HepG2 (cell line): ENCODE data around the gene COL8A1. TPM values are rescaled to one million over a fixed set of nuclear protein-coding genes. Genes with fewer than 3 reads are reported as not detected.

Experiments
- ATAC-seq: fragments of 200-7000 bp; cut with Tn5 transposase; 3 replicates; pipeline ENCODE4 v1.9.1; 2020; ENCODE audit warnings: mild to moderate bottlenecking, moderate library complexity
- BruUV-seq: library from RNA; stranded (reverse); fragments of 400-500 nt; replicated peaks from 2 replicates; lab custom pipeline; 2021; lab: Mats Ljungman, UMichigan
- CTCF ChIA-PET: fragments of 300-600 bp; formaldehyde crosslinking; extraction: SDS; loops from one replicate; lab custom pipeline; 2021; ENCODE audit warnings: low total read pairs, inconsistent platforms, low intra/inter-chr PET ratio; lab: Yijun Ruan, JAX
- POLR2A ChIA-PET: fragments of 350-600 bp; sonication (Branson Sonifier 250); formaldehyde crosslinking; loops from one replicate; lab custom pipeline; 2020; ENCODE audit warnings: antibody characterized with exemption, inconsistent platforms; lab: Yijun Ruan, JAX
- DNase-seq: peaks from one replicate; pipeline ENCODE4 v3.0.0-alpha.2; 2015; ENCODE audit warnings: low spot score
- FAIRE-seq: peaks from 3 replicates; lab custom pipeline; 2011; peaks lifted over from hg19 to GRCh38; lab: Jason Lieb, UNC
- H2AFZ ChIP-seq: one replicate; pipeline ENCODE4 v1.6.1; 2011; ENCODE audit warnings: low read length, inconsistent platforms
- H3K27ac ChIP-seq: fragments of 300-600 bp; 3 replicates; pipeline ENCODE4 v1.8.0; 2011; ENCODE audit warnings: mixed run types, mild to moderate bottlenecking, mixed read lengths, low read length, inconsistent platforms; ENCODE audit not compliant: insufficient read depth; ENCODE audit errors: extremely low read length
- H3K27me3 ChIP-seq, 2 experiments: fragments of 200-600 bp in 1 of 2; 2 replicates in 1 of 2; 3 replicates in 1 of 2; pipeline versions ENCODE4 v1.6.0 to v1.8.0; 2011; ENCODE audit warnings: low read length in 2 of 2, mild to moderate bottlenecking in 2 of 2, moderate library complexity in 2 of 2, inconsistent platforms in 1 of 2; ENCODE audit not compliant: insufficient read depth in 2 of 2, control insufficient read depth in 1 of 2
- H3K36me3 ChIP-seq, 2 experiments: fragments of 200-600 bp in 1 of 2; replicated peaks in 1 of 2; 2 replicates in 1 of 2; 3 replicates in 1 of 2; pipeline versions ENCODE4 v1.5.1 to v1.8.0; 2011; ENCODE audit warnings: low read length in 2 of 2, inconsistent platforms in 1 of 2; ENCODE audit not compliant: insufficient read depth in 2 of 2, control insufficient read depth in 1 of 2
- H3K4me1 ChIP-seq: 2 replicates; pipeline ENCODE4 v1.5.1; 2012; ENCODE audit warnings: low read length, inconsistent platforms; ENCODE audit not compliant: insufficient read depth
- H3K4me2 ChIP-seq: 2 replicates; pipeline ENCODE4 v1.6.0; 2011; ENCODE audit warnings: low read depth, low read length, inconsistent platforms
- H3K4me3 ChIP-seq, 3 experiments: fragments of 200-600 bp in 1 of 3; sonication (generic), shearing (Covaris generic) in 1 of 3; replicated peaks in 1 of 3; 2 replicates each; pipeline ENCODE4 v1.5.1; 2011 to 2016; ENCODE audit warnings: low read length in 3 of 3, inconsistent platforms in 2 of 3, low read depth in 2 of 3, mild to moderate bottlenecking in 2 of 3, control low read depth in 1 of 3, mixed read lengths in 1 of 3; ENCODE audit not compliant: insufficient read depth in 1 of 3
- H3K79me2 ChIP-seq: one replicate; pipeline ENCODE4 v1.6.1; 2011; ENCODE audit warnings: low read length, inconsistent platforms; ENCODE audit not compliant: insufficient read depth
- H3K9ac ChIP-seq: 2 replicates; pipeline ENCODE4 v1.6.0; 2011; ENCODE audit warnings: mild to moderate bottlenecking, low read depth, low read length, inconsistent platforms; ENCODE audit not compliant: insufficient read depth
- H3K9me3 ChIP-seq: 2 replicates; pipeline ENCODE4 v1.5.1; 2012; ENCODE audit warnings: mild to moderate bottlenecking, low read length
- H4K20me1 ChIP-seq: 2 replicates; pipeline ENCODE4 v1.6.0; 2011; ENCODE audit warnings: inconsistent platforms, mild to moderate bottlenecking, low read length, moderate library complexity; ENCODE audit not compliant: insufficient read depth
- ATF7 ChIP-seq, 2 experiments: fragments of 450-650 bp in 1 of 2; sonication (generic) in 1 of 2; formaldehyde crosslinking in 1 of 2; IDR thresholded peaks; 2 replicates each; pipeline versions ENCODE4 v1.4.0 to v1.6.1; 2016 to 2020; ENCODE audit warnings: antibody characterized with exemption in 1 of 2, mild to moderate bottlenecking in 1 of 2, missing genetic modification reagents in 1 of 2
- FLYWCH1 ChIP-seq: sonication (generic); formaldehyde crosslinking; IDR thresholded peaks from 2 replicates; pipeline ENCODE4 v1.8.1; 2023; ENCODE audit warnings: mild to moderate bottlenecking, missing genetic modification reagents
- MAZ ChIP-seq, 2 experiments: sonication (generic) in 1 of 2; formaldehyde crosslinking in 1 of 2; IDR thresholded peaks; 2 replicates each; pipeline versions ENCODE4 v1.5.0 to v1.6.1; 2012 to 2020; ENCODE audit warnings: low read depth in 2 of 2, mild to moderate bottlenecking in 2 of 2, borderline replicate concordance in 1 of 2, improper control_type of control experiment in 1 of 2, low read length in 1 of 2, missing genetic modification reagents in 1 of 2, moderate library complexity in 1 of 2
- RFX1 ChIP-seq: fragments of 450-650 bp; IDR thresholded peaks from 2 replicates; pipeline ENCODE4 v1.6.1; 2017
- SRY ChIP-seq: sonication (generic); formaldehyde crosslinking; IDR thresholded peaks from 2 replicates; pipeline ENCODE4 v1.8.0; 2022; ENCODE audit warnings: mild to moderate bottlenecking, missing genetic modification reagents
- SYNCRIP ChIP-seq: fragments of 200-400 bp; formaldehyde crosslinking; IDR thresholded peaks from 2 replicates; pipeline ENCODE4 v1.6.1; 2018; ENCODE audit warnings: mild to moderate bottlenecking, low read depth, low read length; ENCODE audit not compliant: insufficient read depth
- TBX2 ChIP-seq: sonication (generic); formaldehyde crosslinking; IDR thresholded peaks from 2 replicates; pipeline ENCODE4 v1.5.0; 2020; ENCODE audit warnings: missing genetic modification reagents, mild to moderate bottlenecking, borderline replicate concordance
- TEAD3 ChIP-seq: optimal IDR thresholded peaks from 2 replicates; pipeline ENCODE3; 2016; ENCODE audit warnings: borderline replicate concordance
- ZC3H13 ChIP-seq: sonication (generic); formaldehyde crosslinking; IDR thresholded peaks from 2 replicates; pipeline ENCODE4 v1.8.1; 2023; ENCODE audit warnings: mild to moderate bottlenecking, missing genetic modification reagents, moderate library complexity
- ZNF292 ChIP-seq: sonication (generic); formaldehyde crosslinking; IDR thresholded peaks from 2 replicates; pipeline ENCODE4 v1.8.1; 2022; ENCODE audit warnings: mild to moderate bottlenecking, low read depth, missing genetic modification reagents, borderline replicate concordance
- ZNF7 ChIP-seq: IDR thresholded peaks from 2 replicates; pipeline ENCODE4 v1.6.1; 2016; ENCODE audit warnings: missing biosample characterization, missing genetic modification reagents
- ZNF891 ChIP-seq: sonication (generic); formaldehyde crosslinking; IDR thresholded peaks from 2 replicates; pipeline ENCODE4 v1.5.0; 2020; ENCODE audit warnings: mild to moderate bottlenecking, missing genetic modification reagents
- ZSCAN12 ChIP-seq: sonication (generic); formaldehyde crosslinking; IDR thresholded peaks from 2 replicates; pipeline ENCODE4 v1.9.0; 2021; ENCODE audit warnings: mild to moderate bottlenecking, missing genetic modification reagents
- WGBS: methylation state at CpG from one replicate; pipeline ENCODE4 v1.1.6; 2017; ENCODE audit warnings: low lambda C conversion rate; 5-methylcytosine and 5-hydroxymethylcytosine counted together
- in situ Hi-C: cut with HindIII; loops from 2 replicates; pipeline ENCODE4 v1.10.0; 2017; ENCODE audit warnings: low pct_unique_long_range_greater_than_20kb; ENCODE audit not compliant: extremely low pct_ligation_motif_present
- intact Hi-C: fragments of 100-400 bp; cut with micrococcal nuclease; formaldehyde crosslinking; loops from one replicate; pipeline ENCODE4 v1.10.0; 2022; ENCODE audit not compliant: unreplicated experiment
- polyA plus RNA-seq, 8 experiments: library from polyadenylated mRNA; depleted of rRNA in 3 of 8; stranded (reverse) in 7 of 8; unstranded in 1 of 8; fragments of >200 nt; fragmentation: Illumina TruSeq in 4 of 8; extraction: Trizol in 4 of 8; gene quantifications; 2 replicates each; pipeline versions ENCODE4 v1.2.1 to v1.2.3, GENCODE V29; 2011 to 2016; ENCODE audit warnings: low read depth in 4 of 8, missing spikeins in 1 of 8, mixed read lengths in 1 of 8; ENCODE audit not compliant: insufficient read depth in 1 of 8
- total RNA-seq, 5 experiments: library from RNA; depleted of rRNA; stranded (reverse); fragments of >200 nt; fragmentation: Illumina TruSeq; extraction: Trizol; gene quantifications; 2 replicates each; pipeline ENCODE4 v1.2.3, GENCODE V29; 2016; ENCODE audit warnings: low read depth in 1 of 5
- TF ChIP-seq, protein P1 (sequence below): IDR thresholded peaks from 2 replicates; pipeline ENCODE4 v1.6.1; 2016; ENCODE audit warnings: control low read depth
- TF ChIP-seq, protein P2 (sequence below): sonication (generic); formaldehyde crosslinking; IDR thresholded peaks from 2 replicates; pipeline ENCODE4 v1.5.0; 2020; ENCODE audit warnings: missing genetic modification reagents
- TF ChIP-seq, protein P3 (sequence below): IDR thresholded peaks from 2 replicates; pipeline ENCODE4 v1.6.1; 2016; ENCODE audit warnings: low read depth, borderline replicate concordance
- TF ChIP-seq, protein P4 (sequence below): sonication (generic); formaldehyde crosslinking; IDR thresholded peaks from 2 replicates; pipeline ENCODE4 v1.4.0; 2020; ENCODE audit warnings: missing genetic modification reagents
- TF ChIP-seq, protein P5 (sequence below): sonication (generic); formaldehyde crosslinking; IDR thresholded peaks from 2 replicates; pipeline ENCODE4 v1.5.1; 2020; ENCODE audit warnings: missing genetic modification reagents, mild to moderate bottlenecking, borderline replicate concordance

The COL8A1 gene
- total and polyA plus RNA-seq, 2 of the 13 experiments (the other 11 are each of a cell fraction or from before 2014, with no cell fraction given): not detected

DNA sequence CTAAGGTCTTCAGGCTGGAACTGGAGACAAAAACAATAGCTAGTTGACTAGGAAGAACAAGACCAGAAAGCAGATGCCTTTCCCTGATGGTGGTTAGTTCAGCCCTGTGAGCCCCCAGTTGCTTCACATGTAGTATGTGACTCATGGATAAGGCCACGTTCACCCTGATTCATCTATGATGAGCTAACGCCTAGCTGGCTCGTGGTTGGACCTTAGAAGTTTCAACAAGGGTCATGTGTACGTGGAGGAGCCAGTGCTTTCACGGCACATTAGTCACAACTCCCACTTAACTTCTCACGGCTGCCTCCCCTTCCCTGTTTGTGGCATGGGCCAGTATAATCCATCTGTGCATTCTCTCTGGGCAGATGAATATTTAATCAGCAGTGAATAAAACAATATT, 20.6 kb downstream of the COL8A1 start (continued):
- TF ChIP-seq, protein P1, sequence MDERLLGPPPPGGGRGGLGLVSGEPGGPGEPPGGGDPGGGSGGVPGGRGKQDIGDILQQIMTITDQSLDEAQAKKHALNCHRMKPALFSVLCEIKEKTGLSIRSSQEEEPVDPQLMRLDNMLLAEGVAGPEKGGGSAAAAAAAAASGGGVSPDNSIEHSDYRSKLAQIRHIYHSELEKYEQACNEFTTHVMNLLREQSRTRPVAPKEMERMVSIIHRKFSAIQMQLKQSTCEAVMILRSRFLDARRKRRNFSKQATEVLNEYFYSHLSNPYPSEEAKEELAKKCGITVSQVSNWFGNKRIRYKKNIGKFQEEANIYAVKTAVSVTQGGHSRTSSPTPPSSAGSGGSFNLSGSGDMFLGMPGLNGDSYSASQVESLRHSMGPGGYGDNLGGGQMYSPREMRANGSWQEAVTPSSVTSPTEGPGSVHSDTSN (CRISPR knock-in tag): no peak

DNA sequence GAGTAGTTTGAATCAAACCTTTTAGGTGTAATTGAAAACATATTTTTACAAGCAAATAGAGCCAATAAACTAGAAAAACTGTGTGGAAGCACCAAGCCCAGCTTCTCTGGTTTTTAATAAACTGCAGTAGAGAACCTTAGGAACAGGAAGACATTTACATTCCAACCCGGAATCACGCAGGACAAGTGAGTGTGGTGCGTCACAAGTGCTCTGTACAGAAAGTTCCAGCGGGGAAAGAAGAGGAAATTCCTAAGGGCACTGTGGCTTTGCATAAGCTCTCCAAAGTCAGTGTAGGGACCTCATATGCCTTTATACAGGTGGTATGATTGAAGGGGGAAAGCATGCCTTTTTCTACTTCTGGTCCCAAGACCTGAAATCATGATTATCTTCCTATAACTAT, 21.6 kb downstream of the COL8A1 start:
- Histone ChIP-seq H3K79me2 (no peaks in the 10 kb centered on the region), H2AFZ (no peak overlapping the region), H3K4me2 (no peak overlapping the region), H3K9ac (no peak overlapping the region), H4K20me1 (no peaks in the 10 kb centered on the region), H3K4me3 (no peak overlapping the region), H3K36me3 (no peaks in the 10 kb centered on the region), H3K27ac (no peak overlapping the region), H3K9me3 (no peaks in the 10 kb centered on the region), H3K27me3 (no peaks in the 10 kb centered on the region), H3K4me1 (no peaks in the 10 kb centered on the region)
- ATAC-seq (no peak), FAIRE-seq (no peak), DNase-seq (no peak)
- intact Hi-C loops: no loop called here
- ChIA-PET POLR2A (no interaction called here), CTCF (no interaction called here)
- in situ Hi-C loops: no loop called here
- 5% methylated on average over 4 of the region's 4 CpGs for WGBS
- BruUV-seq: no TSS peak
- TF ChIP-seq ZSCAN12 (CRISPR knock-in tag) (no peak), ZNF891 (no peak), SRY (CRISPR knock-in tag) (no peak), FLYWCH1 (CRISPR knock-in tag) (no peak), TEAD3 (CRISPR knock-in tag) (no peak), ZNF292 (no peak), ZNF7 (CRISPR knock-in tag) (no peak), ATF7 (IDR thresholded peaks at IDR 0.05) (no peak), ATF7 (CRISPR knock-in tag; IDR thresholded peaks at IDR 0.05) (no peak), MAZ (IDR thresholded peaks at IDR 0.05; ENCODE audit: borderline replicate concordance, low read depth, low read length) (no peak), MAZ (CRISPR knock-in tag; IDR thresholded peaks at IDR 0.05; ENCODE audit: low read depth) (no peak), ZC3H13 (CRISPR knock-in tag) (no peak), TBX2 (CRISPR knock-in tag) (no peak), SYNCRIP (no peak), RFX1 (no peak)
- TF ChIP-seq, protein P2, sequence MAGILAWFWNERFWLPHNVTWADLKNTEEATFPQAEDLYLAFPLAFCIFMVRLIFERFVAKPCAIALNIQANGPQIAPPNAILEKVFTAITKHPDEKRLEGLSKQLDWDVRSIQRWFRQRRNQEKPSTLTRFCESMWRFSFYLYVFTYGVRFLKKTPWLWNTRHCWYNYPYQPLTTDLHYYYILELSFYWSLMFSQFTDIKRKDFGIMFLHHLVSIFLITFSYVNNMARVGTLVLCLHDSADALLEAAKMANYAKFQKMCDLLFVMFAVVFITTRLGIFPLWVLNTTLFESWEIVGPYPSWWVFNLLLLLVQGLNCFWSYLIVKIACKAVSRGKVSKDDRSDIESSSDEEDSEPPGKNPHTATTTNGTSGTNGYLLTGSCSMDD: no peak
- TF ChIP-seq, protein P3, sequence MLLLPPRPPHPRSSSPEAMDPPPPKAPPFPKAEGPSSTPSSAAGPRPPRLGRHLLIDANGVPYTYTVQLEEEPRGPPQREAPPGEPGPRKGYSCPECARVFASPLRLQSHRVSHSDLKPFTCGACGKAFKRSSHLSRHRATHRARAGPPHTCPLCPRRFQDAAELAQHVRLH (CRISPR knock-in tag): no peak
- TF ChIP-seq, protein P4, sequence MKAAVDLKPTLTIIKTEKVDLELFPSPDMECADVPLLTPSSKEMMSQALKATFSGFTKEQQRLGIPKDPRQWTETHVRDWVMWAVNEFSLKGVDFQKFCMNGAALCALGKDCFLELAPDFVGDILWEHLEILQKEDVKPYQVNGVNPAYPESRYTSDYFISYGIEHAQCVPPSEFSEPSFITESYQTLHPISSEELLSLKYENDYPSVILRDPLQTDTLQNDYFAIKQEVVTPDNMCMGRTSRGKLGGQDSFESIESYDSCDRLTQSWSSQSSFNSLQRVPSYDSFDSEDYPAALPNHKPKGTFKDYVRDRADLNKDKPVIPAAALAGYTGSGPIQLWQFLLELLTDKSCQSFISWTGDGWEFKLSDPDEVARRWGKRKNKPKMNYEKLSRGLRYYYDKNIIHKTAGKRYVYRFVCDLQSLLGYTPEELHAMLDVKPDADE (CRISPR knock-in tag): no peak
- TF ChIP-seq, protein P5, sequence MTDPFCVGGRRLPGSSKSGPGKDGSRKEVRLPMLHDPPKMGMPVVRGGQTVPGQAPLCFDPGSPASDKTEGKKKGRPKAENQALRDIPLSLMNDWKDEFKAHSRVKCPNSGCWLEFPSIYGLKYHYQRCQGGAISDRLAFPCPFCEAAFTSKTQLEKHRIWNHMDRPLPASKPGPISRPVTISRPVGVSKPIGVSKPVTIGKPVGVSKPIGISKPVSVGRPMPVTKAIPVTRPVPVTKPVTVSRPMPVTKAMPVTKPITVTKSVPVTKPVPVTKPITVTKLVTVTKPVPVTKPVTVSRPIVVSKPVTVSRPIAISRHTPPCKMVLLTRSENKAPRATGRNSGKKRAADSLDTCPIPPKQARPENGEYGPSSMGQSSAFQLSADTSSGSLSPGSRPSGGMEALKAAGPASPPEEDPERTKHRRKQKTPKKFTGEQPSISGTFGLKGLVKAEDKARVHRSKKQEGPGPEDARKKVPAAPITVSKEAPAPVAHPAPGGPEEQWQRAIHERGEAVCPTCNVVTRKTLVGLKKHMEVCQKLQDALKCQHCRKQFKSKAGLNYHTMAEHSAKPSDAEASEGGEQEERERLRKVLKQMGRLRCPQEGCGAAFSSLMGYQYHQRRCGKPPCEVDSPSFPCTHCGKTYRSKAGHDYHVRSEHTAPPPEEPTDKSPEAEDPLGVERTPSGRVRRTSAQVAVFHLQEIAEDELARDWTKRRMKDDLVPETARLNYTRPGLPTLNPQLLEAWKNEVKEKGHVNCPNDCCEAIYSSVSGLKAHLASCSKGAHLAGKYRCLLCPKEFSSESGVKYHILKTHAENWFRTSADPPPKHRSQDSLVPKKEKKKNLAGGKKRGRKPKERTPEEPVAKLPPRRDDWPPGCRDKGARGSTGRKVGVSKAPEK (CRISPR knock-in tag): no peak
